ENCODE measurements around the gene NBAS.
"Not testable (repeated sequence)": the region's sequence is repeated elsewhere in the genome, so short reads cannot be mapped to it uniquely, and the experiment has no call there.

NBAS gene

DNA sequence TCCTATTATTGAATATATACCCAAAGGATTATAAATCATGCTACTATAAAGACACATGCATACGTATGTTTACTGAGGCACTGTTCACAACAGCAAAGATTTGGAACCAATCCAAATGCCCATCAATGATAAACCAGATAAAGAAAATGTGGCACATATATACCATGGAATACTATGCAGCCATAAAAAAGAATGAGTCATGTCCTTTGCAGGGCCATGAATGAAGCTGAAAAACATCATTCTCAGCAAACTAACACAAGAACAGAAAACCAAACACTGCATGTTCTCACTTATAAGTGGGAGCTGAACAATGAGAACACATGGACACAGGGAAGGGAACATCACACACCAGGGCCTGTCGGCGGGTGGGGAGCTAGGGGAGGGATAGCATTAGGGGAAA is 310.2 kb downstream of the NBAS start:
- not testable (repeated sequence) for DNase-seq

DNA sequence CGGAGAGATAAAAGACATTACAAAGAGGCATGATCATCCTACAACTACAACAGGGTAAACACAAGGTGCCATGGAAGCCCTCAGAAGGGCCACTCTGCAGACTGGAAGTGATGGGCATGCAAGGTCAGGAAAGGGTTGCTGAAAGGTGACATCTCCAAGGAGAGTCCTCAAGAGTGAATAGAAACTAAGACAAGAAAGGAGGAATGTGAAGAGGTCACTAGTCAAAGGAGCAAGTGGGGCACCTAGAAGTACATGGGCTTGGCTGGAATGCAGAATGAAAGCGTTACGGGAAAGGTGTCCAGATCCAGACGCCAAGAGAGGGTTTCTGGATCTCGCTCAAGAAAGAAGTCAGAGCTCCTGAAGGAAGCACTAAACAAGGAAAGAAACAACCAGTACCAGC is 314.3 kb downstream of the NBAS start:
- no peak for DNase-seq

DNA sequence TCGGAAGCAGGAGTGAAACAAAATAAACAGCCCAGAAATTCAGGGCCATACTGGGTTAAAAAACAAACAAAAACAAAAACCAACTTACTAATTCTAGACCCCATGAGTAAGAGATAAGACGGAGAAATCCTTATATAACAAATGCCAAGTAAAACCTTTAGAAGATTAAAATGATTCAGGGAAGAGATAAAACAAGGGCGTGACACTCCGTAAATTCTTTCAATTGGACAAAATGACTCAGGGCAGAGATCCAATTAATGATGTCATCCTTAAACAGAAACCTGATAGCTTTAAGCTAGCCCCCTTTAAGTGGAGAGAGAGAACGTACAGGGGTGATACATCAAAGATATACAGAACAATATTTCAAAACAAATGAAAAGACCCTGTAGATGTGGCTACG is 317.4 kb downstream of the NBAS start:
- DNase-seq, result peak; percentile 36

DNA sequence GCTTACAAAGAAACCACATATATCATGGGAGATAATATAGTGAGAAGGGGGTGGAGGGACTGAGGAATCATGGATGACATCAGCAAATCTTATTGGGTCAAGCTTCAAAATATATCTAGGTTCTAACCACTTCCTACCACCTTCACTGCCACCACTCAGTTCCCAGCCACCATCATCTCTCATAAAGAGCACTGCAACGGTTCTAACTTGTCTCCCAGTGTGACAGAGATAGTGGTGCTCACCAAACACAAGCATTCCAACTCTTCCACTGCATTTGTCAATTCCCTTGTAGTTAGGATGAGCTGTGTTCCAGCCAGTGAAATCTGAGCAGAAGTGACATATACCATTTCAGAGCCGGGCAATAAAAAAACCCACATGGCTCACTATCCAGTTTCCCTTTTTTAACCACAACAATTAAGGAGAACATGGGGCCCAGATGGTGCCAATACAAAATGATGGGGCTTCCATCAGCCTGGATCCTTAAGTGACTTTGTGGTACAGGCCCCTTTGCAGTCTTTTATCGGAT is 318.1 kb downstream of the NBAS start:
- DNase-seq, result no peak

GRCh38 chr2:15241929-15242328 is 319.2 kb downstream of the NBAS start:
- DNase-seq, result no peak

DNA sequence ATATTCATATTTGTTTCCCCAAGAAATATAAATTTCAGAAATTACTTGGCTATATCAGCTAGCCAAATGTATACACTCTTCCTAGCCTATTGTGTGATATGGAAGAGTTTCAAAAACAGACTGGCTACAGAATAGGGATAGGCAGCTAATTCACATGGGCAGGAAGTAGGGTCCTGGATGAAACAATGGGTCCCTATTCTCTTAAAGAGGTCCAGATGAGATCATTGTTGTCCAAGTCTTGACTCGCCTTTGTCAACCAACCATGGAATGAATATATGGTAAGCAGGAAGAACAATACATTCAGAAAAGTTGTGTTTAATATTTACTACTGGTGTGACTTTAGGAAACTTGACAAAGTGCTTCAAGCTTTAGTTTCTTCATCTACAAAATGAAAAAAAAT is 319.9 kb downstream of the NBAS start:
- DNase-seq, result no peak

DNA sequence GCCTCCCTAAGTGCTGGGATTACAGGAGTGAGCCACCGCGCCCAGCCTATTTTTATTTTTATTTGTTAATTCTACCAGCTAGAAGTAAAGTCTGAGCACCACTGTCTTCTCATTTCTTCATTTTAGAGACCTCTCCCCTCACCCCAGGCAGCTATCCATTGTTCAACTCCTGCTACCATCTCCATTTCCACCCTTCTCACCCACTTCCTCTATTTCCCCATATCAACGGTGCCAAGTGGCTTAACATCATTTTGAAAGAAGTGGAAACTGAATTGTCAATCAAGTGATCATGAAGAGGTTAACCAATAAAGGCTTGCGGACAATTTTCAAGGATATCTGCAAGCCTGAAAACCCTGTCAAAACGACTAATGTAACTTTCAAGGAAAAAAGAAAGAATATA is 323.1 kb downstream of the NBAS start:
- DNase-seq, result no peak

GRCh38 chr2:15230599-15231192 is 330.4 kb downstream of the NBAS start:
- DNase-seq, result no peak

GRCh38 chr2:15226661-15227060 is 334.5 kb downstream of the NBAS start:
- DNase-seq, result no peak

DNA sequence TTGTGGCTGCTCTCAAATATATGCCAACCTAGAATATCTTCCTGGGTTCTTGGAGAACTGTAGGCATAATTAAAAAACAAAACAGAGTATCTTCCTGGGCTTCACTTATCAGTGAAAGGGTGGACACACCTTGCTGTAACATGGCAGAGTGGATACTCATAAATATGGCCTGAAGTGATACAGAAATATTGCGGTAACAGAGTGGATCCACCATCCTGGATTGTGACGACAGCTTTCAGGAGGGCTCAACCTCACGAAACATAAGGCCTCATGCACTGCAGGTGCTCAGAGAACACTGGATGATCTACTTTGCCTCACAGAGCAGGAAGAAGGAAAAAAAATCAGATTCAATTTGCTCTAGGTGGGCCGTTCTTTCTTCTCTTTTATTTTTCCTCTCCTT is 336.0 kb downstream of the NBAS start:
- DNase-seq, result no peak

DNA sequence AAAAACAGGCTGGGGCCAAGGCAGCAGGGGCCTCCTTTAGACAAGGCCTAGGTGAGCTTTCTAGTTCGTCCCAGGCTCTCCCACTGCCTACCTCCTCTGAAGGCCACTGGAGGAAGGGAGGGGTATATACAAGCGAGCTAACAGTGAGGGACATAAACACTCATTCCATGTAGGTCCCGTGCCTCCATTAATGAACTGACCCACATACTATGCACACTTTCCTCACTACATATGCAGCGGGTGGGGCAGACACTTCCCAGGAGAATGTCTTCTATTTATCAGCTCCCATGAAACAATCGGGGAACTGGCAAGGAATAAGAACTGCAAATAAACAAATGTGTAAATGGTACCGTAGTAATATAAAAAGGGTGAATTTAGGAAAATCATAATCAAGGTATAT is 336.5 kb downstream of the NBAS start:
- no peak for DNase-seq

- no peak for DNase-seq
Measured at GRCh38 chr2:15223887-15224286, 337.2 kb downstream of the NBAS start.

DNA sequence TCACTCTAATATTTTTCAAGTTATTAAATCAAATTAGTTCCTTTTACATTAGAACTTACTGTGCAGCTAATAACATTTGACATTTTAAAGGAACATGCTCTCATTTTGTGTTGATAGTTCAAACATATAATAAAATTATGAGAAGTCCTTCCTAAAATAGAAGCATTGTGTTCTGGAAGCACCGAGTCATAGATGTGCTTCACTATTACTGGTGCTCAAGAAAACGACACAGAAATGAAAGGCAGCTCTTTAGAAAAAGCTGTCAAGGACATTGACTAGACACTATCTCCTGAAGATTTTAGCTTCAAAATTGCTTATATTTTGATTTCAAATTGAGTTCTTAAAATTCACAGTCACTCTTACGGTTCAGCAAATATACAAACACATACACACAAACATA is 338.3 kb downstream of the NBAS start:
- no peak for DNase-seq

GRCh38 chr2:15220603-15221002 is 340.5 kb downstream of the NBAS start:
- no peak for DNase-seq

DNA sequence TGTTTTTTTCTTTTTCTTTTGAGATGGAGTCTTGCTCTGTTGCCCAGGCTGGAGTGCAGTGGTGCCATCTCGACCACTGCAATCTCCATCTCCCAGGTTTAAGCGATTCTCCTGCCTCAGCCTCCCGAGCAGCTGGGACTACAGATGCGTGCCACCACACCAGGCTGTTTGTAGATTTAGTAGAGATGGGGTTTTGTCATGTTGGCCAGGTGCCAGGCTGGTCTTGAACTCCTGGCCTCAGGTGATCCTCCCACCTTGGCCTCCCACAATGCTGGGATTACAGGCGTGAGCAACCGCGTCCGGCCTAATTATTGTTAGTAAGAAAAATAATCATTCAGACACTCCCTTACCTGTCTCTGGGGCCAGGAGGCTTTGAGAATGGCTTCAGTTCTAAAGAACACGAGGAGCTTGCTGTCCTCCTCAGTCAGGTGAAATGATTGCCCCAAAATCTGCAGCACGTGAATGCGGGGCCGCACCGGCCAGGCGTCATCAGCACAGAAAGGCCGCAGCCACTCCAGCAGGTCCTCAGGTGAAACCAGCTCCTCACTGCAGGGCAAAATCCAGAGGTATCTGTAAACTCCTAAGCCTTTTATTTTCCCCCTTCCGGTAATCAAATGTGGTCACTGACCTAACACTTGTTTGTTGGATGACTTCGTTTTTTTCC is 342.6 kb downstream of the NBAS start:
- DNase-seq, result no peak

- no peak for DNase-seq
Measured at GRCh38 chr2:15212249-15212648, 348.9 kb downstream of the NBAS start.

- not testable (repeated sequence) for DNase-seq
Measured at GRCh38 chr2:15210542-15210941, 350.6 kb downstream of the NBAS start.

GRCh38 chr2:15206419-15206818 is 354.7 kb downstream of the NBAS start:
- DNase-seq, result no peak

GRCh38 chr2:15205562-15205961 is 355.6 kb downstream of the NBAS start:
- DNase-seq, result no peak

GRCh38 chr2:15201009-15201408 is 360.1 kb downstream of the NBAS start:
- no peak for DNase-seq

DNA sequence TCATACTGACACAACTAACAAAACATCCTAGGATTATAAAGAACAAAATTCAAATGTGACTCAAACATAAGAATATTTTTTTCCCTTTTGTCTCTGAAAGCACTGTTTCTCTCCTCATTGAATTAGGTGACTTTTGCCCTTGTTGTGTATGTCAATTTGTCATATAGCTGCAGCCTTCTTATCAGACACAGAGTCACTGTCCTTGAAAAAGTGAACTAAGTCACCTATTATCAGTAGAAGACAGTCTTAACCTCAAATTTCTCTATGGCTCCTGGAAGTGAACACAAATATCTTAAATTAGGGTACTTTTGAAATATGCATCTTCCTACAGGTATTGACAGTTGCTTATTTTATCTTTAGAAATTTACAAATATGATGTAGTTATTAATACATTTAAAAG is 360.6 kb downstream of the NBAS start:
- DNase-seq, result no peak

- no peak for DNase-seq
Measured at GRCh38 chr2:15198051-15198450, 363.1 kb downstream of the NBAS start.

- DNase-seq, result no peak
Measured at GRCh38 chr2:15195813-15196212, 365.3 kb downstream of the NBAS start.

DNA sequence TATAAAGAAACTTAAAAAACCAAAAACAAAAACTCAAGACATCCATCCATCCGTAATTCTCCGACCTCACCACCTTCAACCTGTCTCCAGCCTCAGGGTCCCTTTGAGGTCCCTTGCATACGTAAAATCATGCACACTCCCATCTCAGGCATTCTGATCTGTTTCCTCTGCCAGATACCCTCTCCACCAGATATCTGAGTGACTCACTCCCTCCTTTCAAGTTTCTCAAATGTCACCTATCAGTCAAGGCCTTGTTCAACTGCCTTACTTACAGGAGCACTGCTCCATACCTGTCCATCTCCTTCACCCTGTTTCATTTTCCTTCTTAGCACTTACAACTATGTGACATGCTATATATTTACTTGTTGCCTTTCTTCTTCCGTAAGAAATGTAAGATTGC is 369.3 kb downstream of the NBAS start:
- no peak for DNase-seq

- no peak for DNase-seq
Measured at GRCh38 chr2:15189216-15189615, 371.9 kb downstream of the NBAS start.
